ENCODE results near the gene SIAH1. TPM values are rescaled to one million over a fixed set of nuclear protein-coding genes. Genes with fewer than 3 reads are reported as not detected.

The SIAH1 gene
- total RNA-seq, 1 experiment from 2014 or later: 33.2 TPM

GRCh38 chr16:48350736-48351135 is 34.5 kb downstream of the SIAH1 start:
- Mint-ChIP-seq H3K4me3 (no peak overlapping the region), H3K27ac (no peak overlapping the region), H3K9me3 (no peaks in the 10 kb centered on the region), H3K27me3 (ENCODE audit: low read depth) (no peaks in the 10 kb centered on the region), H3K4me1 (peaks cover 5 to 6% of the 10 kb centered on the region in 2 experiments), H3K36me3 (ENCODE audit: insufficient read depth in 1 of 3, low read depth in 3 of 3) (peaks cover 9 to 54% (median 33%) of the 10 kb centered on the region in 3 experiments; a peak in 5 of 7 replicates)
- H3K79me1 ChIP-seq (ENCODE audit: insufficient read depth, low read depth, low read length, poor library complexity, severe bottlenecking): no peaks in the 10 kb centered on the region
- WGBS (ENCODE audit: extremely low coverage, insufficient read length, low lambda C conversion rate): no CpG with 5 or more reads among the region's 3 CpGs
- 0 out of 2 replicates have a peak, but pooled peaks cover 3% of the 10 kb centered on the region for H3K79me2 ChIP-seq (ENCODE audit: insufficient read depth, low read length)
- H2BK20ac ChIP-seq (ENCODE audit: low read depth, low read length, poor library complexity, severe bottlenecking): no peak overlapping the region
- no peak overlapping the region for H3K14ac ChIP-seq (ENCODE audit: insufficient read depth, low read length)
- no peak overlapping the region for H2BK5ac ChIP-seq (ENCODE audit: insufficient read length, low read length)
- H4K91ac ChIP-seq (ENCODE audit: insufficient read length, low read depth, low read length): no peak overlapping the region
- no peak overlapping the region for H3K4me2 ChIP-seq (ENCODE audit: insufficient read depth, insufficient read length, low read length)
- H4K5ac ChIP-seq (ENCODE audit: insufficient read length, low read depth, low read length): no peak overlapping the region
- H2BK120ac ChIP-seq (ENCODE audit: low read depth, low read length, poor library complexity, severe bottlenecking): no peak overlapping the region
- H3T11ph ChIP-seq (ENCODE audit: low read length): no peak overlapping the region
- no peak overlapping the region for H3K27ac ChIP-seq (ENCODE audit: insufficient read length, low read depth, low read length)
- no peak overlapping the region for H2BK15ac ChIP-seq (ENCODE audit: low read depth, low read length)
- no peaks in the 10 kb centered on the region for H3K23me2 ChIP-seq (ENCODE audit: insufficient read length, low read depth, low read length, poor library complexity, severe bottlenecking)
- no peak overlapping the region for H4K8ac ChIP-seq (replicated peaks; ENCODE audit: insufficient read length, low read depth, low read length)
- no peaks in the 10 kb centered on the region for H4K20me1 ChIP-seq (ENCODE audit: control insufficient read depth, insufficient read depth, insufficient read length)
- H3K56ac ChIP-seq (ENCODE audit: insufficient read length, low read depth, low read length): no peak overlapping the region
- H3K9me3 ChIP-seq (ENCODE audit: control insufficient read depth, low read depth, low read length): no peaks in the 10 kb centered on the region
- no peak for DNase-seq
- no peaks in the 10 kb centered on the region for H3K4me1 ChIP-seq (ENCODE audit: insufficient read depth, low read length)
- H3K4ac ChIP-seq (ENCODE audit: low read depth, low read length): no peak overlapping the region
- no peak overlapping the region for H3K9ac ChIP-seq (ENCODE audit: extremely low read depth, insufficient read length, low read length)
- no peak overlapping the region for H2AK5ac ChIP-seq (ENCODE audit: insufficient read length, low read length)
- no peaks in the 10 kb centered on the region for H3K27me3 ChIP-seq (ENCODE audit: insufficient read depth, low read length)
- H2BK12ac ChIP-seq (ENCODE audit: insufficient read length, low read depth, low read length): no peak overlapping the region
- no peak overlapping the region for H3K23ac ChIP-seq (ENCODE audit: insufficient read length, low read depth, low read length)
- H3K18ac ChIP-seq (ENCODE audit: insufficient read length, low read depth, low read length): no peak overlapping the region
- H2AFZ ChIP-seq (ENCODE audit: low read length): no peak overlapping the region
- TF ChIP-seq, protein P1, sequence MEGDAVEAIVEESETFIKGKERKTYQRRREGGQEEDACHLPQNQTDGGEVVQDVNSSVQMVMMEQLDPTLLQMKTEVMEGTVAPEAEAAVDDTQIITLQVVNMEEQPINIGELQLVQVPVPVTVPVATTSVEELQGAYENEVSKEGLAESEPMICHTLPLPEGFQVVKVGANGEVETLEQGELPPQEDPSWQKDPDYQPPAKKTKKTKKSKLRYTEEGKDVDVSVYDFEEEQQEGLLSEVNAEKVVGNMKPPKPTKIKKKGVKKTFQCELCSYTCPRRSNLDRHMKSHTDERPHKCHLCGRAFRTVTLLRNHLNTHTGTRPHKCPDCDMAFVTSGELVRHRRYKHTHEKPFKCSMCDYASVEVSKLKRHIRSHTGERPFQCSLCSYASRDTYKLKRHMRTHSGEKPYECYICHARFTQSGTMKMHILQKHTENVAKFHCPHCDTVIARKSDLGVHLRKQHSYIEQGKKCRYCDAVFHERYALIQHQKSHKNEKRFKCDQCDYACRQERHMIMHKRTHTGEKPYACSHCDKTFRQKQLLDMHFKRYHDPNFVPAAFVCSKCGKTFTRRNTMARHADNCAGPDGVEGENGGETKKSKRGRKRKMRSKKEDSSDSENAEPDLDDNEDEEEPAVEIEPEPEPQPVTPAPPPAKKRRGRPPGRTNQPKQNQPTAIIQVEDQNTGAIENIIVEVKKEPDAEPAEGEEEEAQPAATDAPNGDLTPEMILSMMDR (conservative IDR thresholded peaks at IDR 0.05): no peak
